Stimulated activated CD8-positive, alpha-beta memory T cell treated with anti-CD3 and anti-CD28 coated beads, Interleukin-12 subunit alpha, Interleukin-12 subunit beta, amount 100 ng/mL, for 24 hours (primary cell): ENCODE measurements around the gene CD1D.
"Not testable (repeated sequence)": the region's sequence is repeated elsewhere in the genome, so short reads cannot be mapped to it uniquely, and the experiment has no call there.

Experiments
- DNase-seq: peaks from one replicate; pipeline ENCODE4 v3.0.0-alpha.2; 2020; ENCODE audit errors: extremely low read depth

The CD1D gene

DNA sequence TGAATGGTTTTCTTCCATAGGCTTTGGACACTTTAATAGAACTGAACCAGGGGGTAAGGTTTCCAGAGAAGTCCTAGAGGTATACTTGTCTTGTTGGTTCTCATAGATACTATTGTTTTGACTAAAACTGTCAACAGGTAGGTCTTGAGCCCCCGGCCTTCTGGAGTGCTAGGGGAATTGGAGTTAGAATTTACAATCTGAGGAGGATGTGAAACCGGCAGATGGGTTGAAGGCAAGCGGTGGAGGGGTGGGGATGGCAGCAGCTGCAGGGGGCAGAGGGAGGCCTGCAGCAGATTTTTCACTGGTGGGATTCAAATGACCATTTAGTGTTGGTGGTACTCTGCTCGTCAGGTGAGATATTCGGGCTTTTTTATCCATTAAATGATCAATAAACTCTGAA lies 4.3 kb upstream of the CD1D start:
- DNase-seq = no peak

DNA sequence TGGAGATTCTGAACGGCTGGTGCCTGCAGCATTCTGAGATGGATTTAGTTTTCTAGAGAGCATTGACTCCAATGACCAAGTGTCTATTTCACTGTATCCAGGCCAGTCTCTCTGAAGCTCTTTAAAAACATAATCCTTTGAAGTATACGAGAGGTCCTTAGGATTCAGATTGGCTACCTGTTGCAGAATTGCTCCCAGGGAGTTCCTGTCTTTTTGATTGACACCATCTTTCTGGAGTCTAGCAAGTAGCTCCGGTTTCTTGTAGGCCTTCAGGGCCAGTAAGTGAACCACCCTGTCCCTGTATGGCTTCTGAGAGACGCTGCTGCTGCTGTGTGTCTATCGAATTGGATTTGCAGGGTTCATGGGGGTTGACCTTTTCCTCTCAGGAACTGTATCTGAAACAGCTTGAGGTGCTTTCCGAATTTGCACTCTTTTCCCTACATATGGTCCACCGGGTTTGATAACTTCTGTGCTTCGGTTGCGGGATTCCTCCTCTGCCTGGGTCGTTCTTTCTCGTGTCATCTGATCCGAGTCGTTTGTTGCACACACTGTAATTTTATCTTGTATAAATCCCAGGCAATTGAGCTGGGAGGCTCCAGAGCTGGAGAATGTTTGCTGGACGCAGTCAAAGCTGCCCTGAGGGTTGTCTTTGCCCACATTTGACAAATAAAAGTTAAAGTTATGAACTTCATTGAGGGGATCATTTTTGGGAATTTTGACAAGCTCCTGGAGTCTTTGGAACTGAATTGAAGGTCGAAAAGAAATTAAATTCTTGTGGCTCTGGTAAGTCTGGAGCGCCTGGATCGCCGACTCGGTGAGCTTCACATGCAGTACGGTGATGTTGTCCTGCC lies 3.6 kb upstream of the CD1D start:
- not testable (repeated sequence) for DNase-seq

DNA sequence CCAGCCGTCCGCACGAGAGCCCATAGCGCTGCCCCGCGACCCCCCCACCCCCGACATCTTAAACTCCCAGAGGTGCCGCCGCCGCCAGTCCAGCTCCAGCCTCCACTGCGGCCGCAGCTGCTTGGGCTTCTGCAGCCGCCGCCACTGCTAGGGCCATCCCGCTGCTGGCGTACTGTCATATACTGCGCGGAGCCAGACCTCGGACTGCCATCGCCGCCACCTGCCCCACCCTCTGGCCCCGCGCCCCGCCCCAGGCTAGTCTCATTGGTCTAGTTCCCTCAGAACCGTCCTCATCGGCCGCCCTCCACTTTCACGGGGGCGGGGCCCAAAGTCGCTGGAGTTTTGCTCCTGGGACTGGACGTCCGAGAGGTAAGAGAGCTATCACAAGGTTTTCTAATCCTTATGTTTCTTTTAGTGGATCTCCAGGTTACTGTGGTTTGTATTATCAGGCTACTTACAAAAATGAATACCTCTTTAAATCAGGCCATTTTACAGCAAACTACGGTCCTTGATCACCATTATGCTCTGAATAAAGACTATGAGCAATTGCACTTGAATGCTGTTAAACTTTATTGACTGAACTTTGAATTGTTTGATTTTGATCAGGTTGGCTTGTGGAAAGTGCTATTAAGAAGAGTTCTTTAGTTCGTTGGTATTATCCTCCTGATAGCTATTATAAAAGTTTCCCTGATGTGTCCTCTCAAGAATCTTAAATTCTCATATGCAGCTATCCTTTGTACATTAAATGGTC lies 2.8 kb upstream of the CD1D start:
- DNase-seq = no peak

DNA sequence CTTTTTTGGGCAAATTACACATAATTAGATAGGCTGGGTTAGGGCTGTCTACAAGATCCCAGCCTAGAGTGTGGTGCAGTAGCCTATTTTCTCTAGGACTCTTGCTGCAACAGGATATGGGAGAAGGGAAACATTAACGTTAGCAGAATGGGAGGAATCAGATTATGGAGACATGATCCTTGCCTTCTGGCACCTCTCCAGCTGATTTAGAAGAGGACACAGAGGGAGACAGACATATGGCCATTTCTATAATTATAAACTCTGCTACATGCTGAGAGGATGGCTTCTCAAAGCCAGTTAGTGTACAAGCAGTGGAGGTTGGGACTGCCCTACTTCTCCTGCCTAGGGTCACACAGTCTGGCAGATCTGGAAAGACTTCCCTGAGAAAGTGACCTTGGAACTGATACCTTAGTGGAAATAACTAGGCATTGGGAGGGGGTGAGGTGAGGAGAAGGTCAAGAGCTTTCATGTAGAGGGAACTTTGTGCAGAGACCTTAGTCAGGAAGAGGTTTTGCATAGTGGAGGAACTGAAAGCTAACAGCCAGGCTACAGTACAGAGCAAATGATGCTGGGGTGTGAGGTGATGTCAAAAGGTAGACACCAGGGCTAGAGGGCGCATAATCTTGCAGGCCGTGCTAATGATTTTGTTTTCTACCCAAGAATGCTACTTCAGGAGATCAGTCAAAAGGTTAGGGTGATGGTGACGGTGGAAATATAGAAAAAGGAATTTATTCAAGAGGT lies 1.2 kb upstream of the CD1D start:
- DNase-seq = no peak

DNA sequence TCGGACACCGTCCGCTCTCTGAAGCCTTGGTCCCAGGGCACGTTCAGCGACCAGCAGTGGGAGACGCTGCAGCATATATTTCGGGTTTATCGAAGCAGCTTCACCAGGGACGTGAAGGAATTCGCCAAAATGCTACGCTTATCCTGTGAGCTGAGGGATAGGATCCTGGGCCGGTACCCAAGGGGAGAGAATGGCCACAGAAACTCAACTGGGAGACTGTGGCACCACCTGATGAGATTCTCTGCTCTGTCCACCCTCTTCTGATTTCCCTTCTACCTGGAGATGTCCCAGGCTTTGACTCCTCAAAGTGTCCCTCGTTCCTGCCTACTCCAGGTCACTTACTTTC lies 855 bp downstream of the CD1D start:
- no peak for DNase-seq

DNA sequence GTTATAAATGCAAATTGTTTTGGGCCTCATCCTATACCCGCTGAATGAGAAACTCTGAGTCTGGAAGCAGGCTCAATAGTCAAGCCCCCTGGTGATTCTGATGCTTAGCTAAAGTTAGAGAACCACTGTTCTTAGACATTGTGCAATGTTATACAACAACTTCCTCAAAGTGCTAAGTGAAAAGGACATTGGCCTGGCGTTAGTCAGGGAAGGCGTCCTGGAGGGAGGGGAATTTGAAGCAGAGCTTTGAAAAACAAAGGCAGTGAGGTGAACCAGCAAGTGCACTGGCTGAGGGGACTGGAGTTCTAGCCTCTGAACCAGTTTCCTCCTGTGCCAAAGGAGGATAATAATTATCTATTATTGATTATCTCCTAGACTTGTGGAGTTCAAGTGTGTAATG lies 5.1 kb downstream of the CD1D start:
- no peak for DNase-seq

DNA sequence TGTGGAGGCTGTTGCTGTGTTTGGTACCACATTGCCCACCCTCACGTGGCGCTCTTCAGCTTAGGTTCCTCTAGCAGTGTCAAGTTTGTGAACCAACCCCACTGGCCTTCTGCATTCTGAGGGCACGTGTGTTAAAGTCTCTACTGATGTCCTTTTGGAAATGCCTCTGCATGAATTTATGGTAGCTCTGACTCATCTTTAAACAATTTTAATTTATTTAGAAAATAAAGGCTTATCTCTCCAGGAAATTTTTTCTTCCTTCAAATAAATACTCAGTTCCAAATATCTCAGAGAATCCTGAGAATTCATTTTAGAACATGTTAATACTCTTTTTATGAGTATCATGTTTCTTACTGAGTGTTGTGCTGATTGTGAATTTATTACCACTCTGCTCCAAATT lies 5.5 kb downstream of the CD1D start:
- no peak for DNase-seq

DNA sequence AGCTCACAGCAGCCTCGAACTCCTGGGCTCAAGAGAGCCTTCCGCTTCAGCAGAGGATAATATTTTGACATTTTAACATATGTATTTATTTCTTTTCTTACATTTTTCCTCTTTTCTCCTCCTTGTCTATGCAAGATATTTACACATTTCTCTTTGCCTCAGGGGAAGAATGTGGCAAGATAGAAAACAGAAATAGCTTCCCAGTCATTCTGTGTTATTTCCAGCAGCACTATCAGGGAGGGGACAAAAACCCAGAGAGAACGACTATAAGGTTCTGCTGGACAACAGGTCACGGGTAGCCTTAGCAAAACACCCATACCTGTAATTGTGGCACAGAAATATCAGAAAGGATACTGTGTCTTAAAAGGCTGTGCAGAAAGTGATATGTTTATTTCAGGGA lies 7.9 kb downstream of the CD1D start:
- DNase-seq = no peak

DNA sequence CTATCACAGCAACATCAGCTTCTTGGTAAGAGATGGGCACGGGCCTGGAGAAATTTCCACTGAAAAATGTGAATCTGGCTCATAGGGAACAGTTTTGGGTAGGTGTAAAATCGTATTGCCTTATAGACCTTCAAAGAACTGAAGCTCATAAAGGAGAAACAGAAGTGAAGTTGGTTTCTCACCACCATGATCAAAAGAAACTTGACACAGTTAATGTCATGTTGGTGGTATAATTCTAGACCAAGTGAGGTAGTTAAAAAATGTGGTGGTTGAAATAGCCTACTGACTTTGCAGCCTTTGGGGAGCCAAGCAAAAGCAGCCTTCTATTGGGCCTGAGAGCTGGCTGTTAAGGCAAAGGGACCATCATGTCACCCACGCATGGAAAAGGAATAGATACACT lies 8.9 kb downstream of the CD1D start:
- no peak for DNase-seq

DNA sequence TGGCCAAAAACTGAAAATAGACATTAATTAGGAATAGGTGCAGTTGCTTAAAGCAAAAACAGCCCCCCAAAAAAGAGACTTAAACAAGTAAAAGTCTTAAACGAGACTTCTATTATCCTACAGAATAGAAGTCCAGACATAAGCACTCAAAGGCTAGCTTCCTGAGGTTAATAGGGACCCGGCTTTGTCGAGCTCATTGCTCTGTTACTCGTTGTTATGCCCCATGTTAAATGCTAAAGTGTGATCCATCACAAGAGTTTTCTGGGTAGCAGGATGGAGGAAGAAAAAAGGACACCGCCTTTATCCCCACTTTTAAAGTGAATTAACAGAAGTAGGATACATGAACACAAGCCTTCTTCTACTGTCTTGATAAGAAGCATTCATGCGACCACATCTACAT lies 10.6 kb downstream of the CD1D start:
- DNase-seq = no peak

DNA sequence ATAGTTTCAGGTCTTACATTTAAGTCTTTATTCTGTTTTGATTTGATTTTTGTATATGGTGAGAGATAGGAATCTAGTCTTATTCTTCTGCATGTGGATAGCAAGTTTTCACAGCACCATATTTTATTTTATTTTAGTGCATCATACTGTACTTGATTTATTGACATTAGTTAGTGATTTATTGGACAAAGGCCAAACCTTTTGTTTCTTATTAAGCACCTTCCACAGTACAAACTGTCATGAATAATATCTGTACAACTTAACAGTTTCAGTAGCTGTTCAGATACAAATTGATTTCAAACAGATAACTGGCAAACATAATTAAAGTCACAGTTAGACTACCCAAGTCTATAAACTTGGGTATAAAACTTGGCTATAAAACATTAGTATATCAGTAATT lies 15.8 kb downstream of the CD1D start:
- DNase-seq = no peak

DNA sequence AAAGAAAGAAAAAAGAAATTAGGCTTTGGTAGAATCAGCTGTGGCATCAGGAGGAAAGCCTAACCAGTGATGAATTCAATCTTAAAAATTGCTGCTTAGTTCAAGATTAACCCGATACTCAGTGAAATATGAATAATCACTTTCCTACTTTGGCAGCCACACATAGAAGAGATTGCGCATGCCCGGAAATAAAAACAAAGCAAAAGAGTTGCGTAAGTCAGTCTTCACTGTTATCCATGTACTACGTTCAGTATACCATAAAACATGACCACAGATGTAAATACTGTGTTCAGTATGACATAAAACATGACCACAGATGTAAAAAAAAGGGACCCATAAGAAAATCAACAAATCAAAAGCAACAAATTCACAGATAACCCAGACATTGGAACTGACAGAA lies 19.2 kb downstream of the CD1D start:
- DNase-seq = no peak

DNA sequence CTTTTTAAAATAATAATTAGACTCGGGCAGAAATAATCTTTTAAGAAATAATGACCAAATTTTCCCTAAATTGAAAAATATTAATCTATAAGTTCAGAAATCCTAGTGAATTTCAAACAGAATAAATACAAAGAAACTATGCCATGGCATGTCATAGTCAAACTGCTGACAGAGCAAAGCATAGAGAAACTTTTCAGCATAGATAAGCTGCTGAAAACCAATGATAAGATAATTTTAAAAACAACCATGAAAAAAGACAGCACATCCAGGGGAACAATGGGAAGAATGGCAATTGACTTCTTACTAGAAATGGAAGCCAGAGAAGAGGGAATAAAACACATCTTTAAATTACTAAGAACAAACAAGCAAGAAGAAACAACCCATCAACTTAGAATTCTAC lies 19.8 kb downstream of the CD1D start:
- no peak for DNase-seq

DNA sequence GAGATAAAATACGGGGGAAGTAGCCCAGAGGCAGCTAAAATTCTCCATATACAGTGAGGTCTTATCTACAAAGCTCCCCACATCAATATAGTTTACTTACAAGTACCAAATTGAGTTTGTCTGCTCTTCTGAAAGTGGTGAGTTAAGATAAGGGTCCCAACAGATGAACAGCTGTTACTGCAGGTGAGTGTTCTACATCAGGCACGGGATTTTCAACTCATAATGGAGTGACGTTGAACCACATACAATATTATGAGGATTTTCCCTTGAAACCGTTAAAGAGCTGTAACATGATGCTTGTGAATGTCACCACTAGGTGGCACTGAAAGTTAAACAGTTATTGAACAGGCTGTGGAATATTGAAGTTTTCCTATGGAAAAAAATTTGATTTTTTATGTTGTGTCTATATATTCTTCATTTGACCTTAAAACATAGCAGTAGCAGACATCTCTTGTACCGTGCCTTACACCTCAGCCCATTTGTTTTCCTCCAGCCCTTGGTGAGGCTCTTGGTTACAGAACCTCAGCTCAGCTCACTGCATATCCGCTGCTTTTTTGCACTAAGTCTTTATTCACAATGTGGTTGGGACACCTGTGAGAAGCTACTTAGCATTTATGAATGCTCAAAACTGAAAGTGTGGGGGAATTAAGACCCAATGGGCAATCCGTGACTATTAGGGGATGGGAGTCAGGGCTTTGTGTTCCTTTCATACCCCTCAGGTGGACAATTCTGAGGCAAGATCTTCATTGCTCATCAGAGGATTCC lies 23.2 kb downstream of the CD1D start:
- no peak for DNase-seq

DNA sequence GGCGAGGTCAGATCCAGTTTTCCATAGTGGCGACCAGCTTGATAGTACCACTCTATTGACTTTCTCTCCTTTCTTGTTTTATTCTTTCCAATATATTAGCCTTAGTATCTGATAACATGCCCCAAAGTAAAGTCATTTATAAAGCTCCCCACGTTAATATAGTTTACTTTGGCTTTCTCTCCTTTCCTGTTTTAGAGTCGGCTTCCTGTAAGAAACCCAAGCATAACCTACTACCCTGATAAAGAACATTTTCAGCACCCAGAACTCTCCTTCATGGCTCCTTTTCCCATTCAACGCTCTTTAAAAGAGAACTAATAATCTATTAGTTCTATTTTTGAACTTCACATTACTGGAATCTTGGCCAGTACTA lies 23.7 kb downstream of the CD1D start:
- no peak for DNase-seq

DNA sequence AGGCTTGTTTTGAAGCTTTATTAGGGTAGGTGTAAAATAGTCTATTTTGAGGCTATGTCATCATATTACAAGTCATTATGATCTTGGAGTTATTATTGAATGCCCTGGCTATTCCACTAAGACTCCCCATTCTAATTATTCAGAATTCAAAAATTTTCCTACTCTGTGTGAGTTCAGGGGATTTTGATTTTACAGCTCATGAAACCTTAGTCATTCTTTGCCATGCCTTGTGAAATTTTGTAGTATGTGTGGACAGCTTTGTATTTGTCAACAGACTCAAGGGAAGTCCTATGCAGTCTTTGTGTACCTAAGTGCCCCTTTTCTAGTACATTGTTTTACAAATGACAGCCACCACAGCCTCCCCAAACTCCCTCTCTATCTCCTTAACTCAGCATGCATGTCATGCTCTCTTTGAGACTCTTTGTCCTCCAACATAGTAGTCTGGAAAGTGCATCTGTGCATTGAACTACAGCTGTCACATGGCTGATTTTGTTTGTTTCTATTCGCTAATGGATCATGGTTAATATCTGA lies 28.0 kb downstream of the CD1D start:
- DNase-seq = no peak

DNA sequence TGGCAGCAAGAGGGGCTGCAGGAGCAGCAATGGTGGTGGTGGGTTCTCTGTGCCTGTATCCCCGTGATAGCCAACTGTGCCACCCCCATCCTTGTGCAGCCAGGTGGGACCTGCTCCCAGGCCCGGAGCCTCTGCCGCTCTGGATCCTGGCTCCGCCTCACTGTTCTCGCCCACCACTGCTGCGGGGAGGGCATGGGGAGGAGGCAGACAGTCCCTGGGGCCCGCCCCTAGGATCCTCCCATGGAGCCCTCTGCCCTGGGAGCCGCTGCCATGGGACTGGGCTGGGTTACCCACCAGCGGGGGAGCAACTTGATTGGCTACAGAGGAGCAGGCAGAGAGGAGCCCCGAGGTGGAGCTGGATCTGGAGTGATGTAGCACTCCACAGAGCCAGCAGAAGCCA lies 31.6 kb downstream of the CD1D start:
- DNase-seq = no peak

DNA sequence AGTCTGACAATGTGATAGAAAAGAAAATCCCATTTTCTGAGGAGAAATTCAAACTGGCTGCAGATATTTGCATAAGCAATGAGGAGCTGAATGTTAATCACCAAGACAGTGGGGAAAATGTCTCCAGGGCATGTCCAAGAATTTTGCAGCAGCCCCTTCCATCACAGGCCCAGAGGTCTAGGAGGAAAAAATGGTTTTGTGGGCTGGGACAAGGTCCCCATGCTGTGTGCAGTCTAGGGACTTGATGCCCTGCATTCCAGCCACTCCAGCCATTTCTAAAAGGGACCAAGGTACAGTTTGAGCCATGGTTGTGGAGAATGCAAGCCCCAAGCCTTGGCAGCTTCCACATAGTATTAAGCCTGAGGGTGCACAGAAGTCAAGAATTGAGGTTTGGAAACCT lies 42.8 kb downstream of the CD1D start:
- not testable (repeated sequence) for DNase-seq

DNA sequence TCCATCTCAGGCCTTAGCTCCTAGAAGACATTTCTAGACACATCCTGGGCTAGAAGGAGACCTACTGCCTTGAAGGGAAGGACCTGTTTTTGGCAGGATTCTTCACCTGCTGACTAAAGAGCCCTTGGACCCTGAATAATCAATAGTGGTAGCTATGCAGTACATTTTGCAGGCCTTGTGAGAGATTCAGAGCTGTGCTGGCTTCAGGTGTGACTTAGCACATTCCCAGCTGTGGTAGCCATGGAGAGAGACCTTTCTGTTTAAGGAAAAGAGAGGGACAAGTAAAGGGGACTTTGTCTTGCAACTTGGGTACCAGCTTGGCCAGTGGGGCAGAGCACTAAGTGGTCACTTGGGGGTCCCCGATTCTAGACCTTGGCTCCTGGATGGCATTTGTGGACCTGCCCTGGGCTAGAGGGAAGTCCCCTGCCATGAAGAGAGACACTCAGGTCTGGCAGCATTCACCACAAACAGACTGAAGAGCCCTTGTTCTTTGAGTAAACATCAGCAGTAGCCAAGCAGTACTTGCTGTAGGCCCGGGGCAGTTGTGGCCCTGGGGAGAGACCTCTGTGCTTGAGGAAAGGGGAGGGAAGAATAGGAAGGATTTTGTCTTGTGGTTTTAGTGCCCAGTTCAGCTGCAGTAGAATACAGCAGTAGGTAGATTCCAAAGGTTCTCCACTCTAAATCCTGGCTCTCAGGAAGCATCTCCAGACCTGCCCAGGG lies 47.4 kb downstream of the CD1D start:
- DNase-seq = no peak
